ENCODE measurements around the gene UBE2B. TPM values are rescaled to one million over a fixed set of nuclear protein-coding genes. Genes with fewer than 3 reads are reported as not detected.

UBE2B gene
- polyA plus RNA-seq, 1 donor from 2014 or later: 128 TPM

GRCh38 chr5:134355681-134356080 lies 15.7 kb upstream of the UBE2B start:
- no peaks in the 10 kb centered on the region for H3K27me3 ChIP-seq (ENCODE audit: insufficient read depth, low read depth, low read length)
- no peaks in the 10 kb centered on the region for H3K36me3 ChIP-seq (ENCODE audit: insufficient read depth, low read length)
- H3F3A ChIP-seq (ENCODE audit: insufficient read depth, low read length, poor library complexity, severe bottlenecking): no peaks in the 10 kb centered on the region
- H3K9me2 ChIP-seq (ENCODE audit: insufficient read depth, low read length): no peaks in the 10 kb centered on the region
- no peak overlapping the region for H3K4me3 ChIP-seq (ENCODE audit: low read length)
- H3K27ac ChIP-seq (ENCODE audit: low read length): no peak overlapping the region
- H3K4me2 ChIP-seq (ENCODE audit: low read length): no peak overlapping the region
- no peak overlapping the region for H3K9ac ChIP-seq (ENCODE audit: low read length)
- H4K20me1 ChIP-seq (ENCODE audit: insufficient read depth): no peaks in the 10 kb centered on the region
- no peaks in the 10 kb centered on the region for H3K9me3 ChIP-seq (ENCODE audit: low read length)
- no peak for TF ChIP-seq TAF1 (IDR thresholded peaks at IDR 0.05; ENCODE audit: low read depth)
- no peak for TF ChIP-seq POLR2AphosphoS5 (IDR thresholded peaks at IDR 0.05)
- no peak for TF ChIP-seq EP300 (conservative IDR thresholded peaks at IDR 0.05; ENCODE audit: poor library complexity, severe bottlenecking)
- TF ChIP-seq RAD21 (conservative IDR thresholded peaks at IDR 0.05): no peak
- no peak for TF ChIP-seq CTCF (IDR thresholded peaks at IDR 0.05; ENCODE audit: poor library complexity, severe bottlenecking)
- TF ChIP-seq REST (IDR thresholded peaks at IDR 0.05; ENCODE audit: borderline replicate concordance): no peak
- no peak for TF ChIP-seq SMC3 (conservative IDR thresholded peaks at IDR 0.05; ENCODE audit: poor library complexity)
- TF ChIP-seq EZH2 (IDR thresholded peaks at IDR 0.05; ENCODE audit: borderline replicate concordance, insufficient read depth, low read length, poor library complexity, severe bottlenecking): no peak
- no peak for TF ChIP-seq MXI1 (conservative IDR thresholded peaks at IDR 0.05; ENCODE audit: poor library complexity, severe bottlenecking)
- H2AFZ ChIP-seq (ENCODE audit: low read depth, low read length): no peak overlapping the region
- H3K79me2 ChIP-seq (replicated peaks; ENCODE audit: insufficient read depth, low read length): peaks cover 4% of the 10 kb centered on the region

GRCh38 chr5:134365604-134366003 lies 5.8 kb upstream of the UBE2B start:
- Histone ChIP-seq H3K36me3 (ENCODE audit: insufficient read depth, low read length) (no peaks in the 10 kb centered on the region), H3F3A (ENCODE audit: insufficient read depth, low read length, poor library complexity, severe bottlenecking) (no peaks in the 10 kb centered on the region), H3K9ac (ENCODE audit: low read length) (no peak overlapping the region), H3K9me3 (ENCODE audit: low read length) (no peaks in the 10 kb centered on the region), H2AFZ (ENCODE audit: low read depth, low read length) (no peak overlapping the region), H3K4me3 (ENCODE audit: low read length) (peak overlapping the region; percentile 94), H4K20me1 (ENCODE audit: insufficient read depth) (no peaks in the 10 kb centered on the region), H3K79me2 (replicated peaks; ENCODE audit: insufficient read depth, low read length) (peaks cover 20% of the 10 kb centered on the region), H3K27ac (ENCODE audit: low read length) (no peak overlapping the region), H3K9me2 (ENCODE audit: insufficient read depth, low read length) (no peaks in the 10 kb centered on the region), H3K4me2 (ENCODE audit: low read length) (peak overlapping the region; percentile 100), H3K27me3 (ENCODE audit: insufficient read depth, low read depth, low read length) (no peaks in the 10 kb centered on the region)
- TF ChIP-seq TAF1 (IDR thresholded peaks at IDR 0.05; ENCODE audit: low read depth): no peak
- no peak for TF ChIP-seq EP300 (conservative IDR thresholded peaks at IDR 0.05; ENCODE audit: poor library complexity, severe bottlenecking)
- no peak for TF ChIP-seq REST (IDR thresholded peaks at IDR 0.05; ENCODE audit: borderline replicate concordance)
- no peak for TF ChIP-seq POLR2AphosphoS5 (IDR thresholded peaks at IDR 0.05)
- no peak for TF ChIP-seq MXI1 (conservative IDR thresholded peaks at IDR 0.05; ENCODE audit: poor library complexity, severe bottlenecking)
- TF ChIP-seq SMC3 (conservative IDR thresholded peaks at IDR 0.05; ENCODE audit: poor library complexity): no peak
- TF ChIP-seq RAD21 (conservative IDR thresholded peaks at IDR 0.05): no peak
- no peak for TF ChIP-seq CTCF (IDR thresholded peaks at IDR 0.05; ENCODE audit: poor library complexity, severe bottlenecking)
- TF ChIP-seq EZH2 (IDR thresholded peaks at IDR 0.05; ENCODE audit: borderline replicate concordance, insufficient read depth, low read length, poor library complexity, severe bottlenecking): no peak
